HG02623 (cell line): ENCODE data around the gene GSTM4.
"Not testable (repeated sequence)": the region's sequence is repeated elsewhere in the genome, so short reads cannot be mapped to it uniquely, and the experiment has no call there.

Experiments
- ATAC-seq: cut with Tn5 transposase; IDR thresholded peaks from one replicate; pipeline ENCODE4 v1.9.1; 2021; ENCODE audit warnings: moderate library complexity; ENCODE audit not compliant: unreplicated experiment

GSTM4 gene

GRCh38 chr1:109695138-109695537 is 39.2 kb downstream of the GSTM4 start:
- not testable (repeated sequence) for ATAC-seq

GRCh38 chr1:109697066-109697465 is 41.2 kb downstream of the GSTM4 start:
- no peak for ATAC-seq

GRCh38 chr1:109697861-109698260 is 42.0 kb downstream of the GSTM4 start:
- ATAC-seq, result not testable (repeated sequence)

GRCh38 chr1:109702940-109703339 is 47.0 kb downstream of the GSTM4 start:
- ATAC-seq, result not testable (repeated sequence)

GRCh38 chr1:109704173-109704572 is 48.3 kb downstream of the GSTM4 start:
- no peak for ATAC-seq

GRCh38 chr1:109705411-109705810 is 49.5 kb downstream of the GSTM4 start:
- ATAC-seq, result no peak

- ATAC-seq, result not testable (repeated sequence)
Measured at GRCh38 chr1:109708949-109709348, 53.0 kb downstream of the GSTM4 start.

GRCh38 chr1:109709822-109710221 is 53.9 kb downstream of the GSTM4 start:
- ATAC-seq, result not testable (repeated sequence)
